A673 (cell line): ENCODE data around the gene DNAJB12.
"Not testable (repeated sequence)": the region's sequence is repeated elsewhere in the genome, so short reads cannot be mapped to it uniquely, and the experiment has no call there.

Experiments used
- EZH2 ChIP-seq: fragments of 200-600 bp; sonication (generic); IDR thresholded peaks from 2 replicates; pipeline ENCODE4 v1.6.1; 2017; ENCODE audit warnings: borderline replicate concordance, low read depth, mild to moderate bottlenecking, mixed read lengths, antibody characterized with exemption, low read length; ENCODE audit not compliant: poor library complexity, severe bottlenecking
- TF ChIP-seq, protein P1 (sequence below): fragments of 300-800, 200-600 bp; sonication (generic); conservative IDR thresholded peaks from 2 replicates; pipeline ENCODE4 v1.5.1; 2017; ENCODE audit warnings: low read depth, mild to moderate bottlenecking, antibody characterized with exemption, low read length, moderate library complexity, mixed read lengths

DNA sequence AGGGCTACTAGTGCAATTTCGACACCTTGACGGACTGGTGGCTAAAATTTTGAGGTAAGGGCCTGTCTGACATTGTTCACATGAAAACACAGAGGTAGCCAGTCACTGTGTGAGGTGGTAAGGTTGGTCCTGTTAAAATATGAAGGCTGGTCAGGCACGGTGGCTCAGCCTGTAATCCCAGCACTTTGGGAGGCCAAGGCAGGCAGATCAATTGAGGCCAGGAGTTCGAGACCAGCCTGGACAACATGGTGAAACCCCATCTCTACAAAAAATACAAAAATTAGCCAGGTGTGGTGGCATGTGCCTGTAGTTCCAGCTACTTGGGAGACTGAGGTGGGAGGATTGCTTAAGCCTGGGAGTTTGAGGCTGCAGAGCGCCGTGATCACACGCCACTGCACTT is 47.0 kb downstream of the DNAJB12 start:
- TF ChIP-seq, protein P1, sequence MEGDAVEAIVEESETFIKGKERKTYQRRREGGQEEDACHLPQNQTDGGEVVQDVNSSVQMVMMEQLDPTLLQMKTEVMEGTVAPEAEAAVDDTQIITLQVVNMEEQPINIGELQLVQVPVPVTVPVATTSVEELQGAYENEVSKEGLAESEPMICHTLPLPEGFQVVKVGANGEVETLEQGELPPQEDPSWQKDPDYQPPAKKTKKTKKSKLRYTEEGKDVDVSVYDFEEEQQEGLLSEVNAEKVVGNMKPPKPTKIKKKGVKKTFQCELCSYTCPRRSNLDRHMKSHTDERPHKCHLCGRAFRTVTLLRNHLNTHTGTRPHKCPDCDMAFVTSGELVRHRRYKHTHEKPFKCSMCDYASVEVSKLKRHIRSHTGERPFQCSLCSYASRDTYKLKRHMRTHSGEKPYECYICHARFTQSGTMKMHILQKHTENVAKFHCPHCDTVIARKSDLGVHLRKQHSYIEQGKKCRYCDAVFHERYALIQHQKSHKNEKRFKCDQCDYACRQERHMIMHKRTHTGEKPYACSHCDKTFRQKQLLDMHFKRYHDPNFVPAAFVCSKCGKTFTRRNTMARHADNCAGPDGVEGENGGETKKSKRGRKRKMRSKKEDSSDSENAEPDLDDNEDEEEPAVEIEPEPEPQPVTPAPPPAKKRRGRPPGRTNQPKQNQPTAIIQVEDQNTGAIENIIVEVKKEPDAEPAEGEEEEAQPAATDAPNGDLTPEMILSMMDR: not testable (repeated sequence)
- TF ChIP-seq EZH2: not testable (repeated sequence)
